ENCODE data around the gene CLN6.
"Not testable (repeated sequence)": the region's sequence is repeated elsewhere in the genome, so short reads cannot be mapped to it uniquely, and the experiment has no call there.

Gene CLN6

DNA sequence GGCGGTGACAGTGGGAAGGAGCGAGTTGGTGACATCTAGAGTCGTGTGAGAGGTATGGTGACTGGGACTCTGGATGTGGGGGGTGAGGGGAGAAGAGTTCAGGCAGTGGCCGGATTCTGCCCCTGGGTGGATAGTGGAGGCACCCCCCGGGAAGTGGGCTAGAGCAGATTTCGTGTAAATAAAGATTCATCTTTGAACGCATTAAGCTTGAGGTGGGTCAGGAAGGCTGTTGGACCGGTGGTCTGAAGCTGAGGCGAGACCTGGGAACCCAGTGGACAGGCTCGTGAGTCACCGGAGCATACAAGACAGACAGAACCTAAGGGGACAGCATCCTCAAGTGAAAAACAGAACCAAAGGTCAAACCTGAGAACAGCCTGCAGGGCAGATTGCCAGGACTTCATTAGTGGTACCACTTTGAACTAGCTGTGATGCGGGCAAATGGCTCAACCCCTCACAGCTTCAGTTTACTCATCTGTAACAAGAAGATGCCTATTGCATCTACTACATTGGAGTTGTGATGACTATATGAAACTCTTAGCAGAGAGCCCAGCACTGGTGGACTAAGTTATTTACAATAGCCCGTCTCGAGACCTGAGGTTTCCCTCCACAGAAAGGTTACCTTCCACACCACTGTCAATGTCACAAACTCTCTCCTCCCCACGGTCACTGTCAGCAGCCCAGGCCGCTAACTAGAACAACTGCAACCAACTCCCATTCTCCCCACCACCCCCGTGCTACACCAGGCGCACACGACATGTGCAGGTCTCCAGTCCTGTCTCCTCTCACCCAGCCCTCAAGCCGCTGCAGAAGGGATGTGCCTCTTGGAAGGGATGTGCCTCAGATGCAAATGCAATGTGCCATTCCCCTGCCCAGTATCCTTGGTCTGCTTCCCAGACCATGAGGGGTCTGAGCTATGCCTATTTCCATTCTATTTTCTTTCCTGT lies 901 bp upstream of the CLN6 start:
- peak overlapping the region; percentile 59 to 72 for H3K27ac ChIP-seq
- no peak for TF ChIP-seq CTCF (IDR thresholded peaks at IDR 0.05)
- peak overlapping the region; percentile 83 to 99 for H3K4me3 ChIP-seq
- no peaks in the 10 kb centered on the region for H3K27me3 ChIP-seq
- intact Hi-C loops (cut with DNase I; ENCODE audit: low total_unique reads), result no loop called here
- no peaks in the 10 kb centered on the region for H3K36me3 ChIP-seq
- peak in 1 of 2 donors; percentile 66 for DNase-seq
- peaks cover 0 to 19% (median 13%) of the 10 kb centered on the region in 4 donors for H3K4me1 ChIP-seq
- H3K9me3 ChIP-seq, result no peaks in the 10 kb centered on the region

DNA sequence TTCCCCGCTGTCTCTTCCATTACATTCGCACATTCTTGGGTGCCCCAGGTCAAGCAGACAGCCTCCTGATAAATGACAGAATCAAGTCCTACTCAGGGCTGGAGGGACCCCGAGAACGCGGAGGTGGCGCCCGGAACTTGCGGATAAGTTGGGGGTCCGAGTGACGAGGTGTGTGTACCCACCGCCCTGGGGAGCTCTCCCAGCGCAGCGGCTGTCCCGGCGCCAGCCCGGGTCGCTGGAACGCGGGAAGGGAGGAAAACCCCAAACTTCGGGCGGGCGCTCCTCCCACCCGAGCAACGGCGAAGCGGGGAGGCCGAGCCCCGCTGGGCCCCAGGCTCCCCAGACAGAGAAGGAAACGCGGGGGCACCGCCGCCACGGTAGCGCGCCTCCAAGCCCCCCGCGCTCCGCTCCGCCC lies 550 bp downstream of the CLN6 start:
- intact Hi-C loops (cut with DNase I; ENCODE audit: low total_unique reads), result no loop called here
- peak in 1 of 2 donors; percentile 70 for DNase-seq
- H3K4me1 ChIP-seq, result peaks cover 0 to 19% (median 13%) of the 10 kb centered on the region in 4 donors
- H3K36me3 ChIP-seq, result no peaks in the 10 kb centered on the region
- no peak for TF ChIP-seq CTCF (IDR thresholded peaks at IDR 0.05)
- no peaks in the 10 kb centered on the region for H3K27me3 ChIP-seq
- peak overlapping the region; percentile 59 to 72 for H3K27ac ChIP-seq
- H3K9me3 ChIP-seq, result no peaks in the 10 kb centered on the region
- H3K4me3 ChIP-seq, result peak overlapping the region; percentile 83 to 99

DNA sequence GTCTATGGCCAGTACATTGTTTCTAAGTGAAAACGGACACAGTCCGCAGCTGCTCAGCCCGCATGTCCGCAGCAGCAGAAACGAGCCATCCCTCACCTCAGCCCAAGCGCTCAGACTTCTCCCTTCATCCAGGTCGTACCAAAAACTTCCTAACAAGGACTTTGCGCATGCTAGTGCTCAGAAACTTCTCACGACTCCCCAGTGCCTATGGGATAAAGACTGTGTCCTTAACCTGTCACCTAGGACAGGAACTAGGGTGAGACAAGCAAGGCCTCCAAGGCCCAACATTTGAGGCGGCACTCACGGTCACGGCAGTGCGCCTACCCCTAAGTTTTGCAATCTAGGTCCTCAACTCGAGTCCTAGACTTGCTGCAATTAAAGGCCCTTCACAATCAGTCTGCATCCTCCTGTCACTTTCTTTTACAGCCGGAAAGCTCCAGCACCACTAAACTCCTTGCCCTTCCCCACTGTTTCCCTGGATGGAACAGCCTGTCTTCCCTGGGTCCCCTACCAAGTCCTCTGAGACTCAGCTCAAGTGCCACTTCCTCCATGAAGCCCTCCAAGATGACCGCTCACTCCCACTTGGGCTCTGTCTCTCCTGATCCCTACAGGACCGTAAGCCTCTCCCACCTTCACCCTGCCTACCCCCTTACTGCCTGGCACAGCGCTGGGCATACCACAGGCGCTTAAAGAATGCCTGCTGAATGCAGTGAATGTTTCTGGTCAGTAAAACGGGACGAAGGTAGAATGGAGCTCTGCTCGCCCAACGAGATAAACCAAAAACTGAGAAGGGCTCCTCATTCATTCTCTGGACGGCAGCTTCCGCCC lies 1.2 kb downstream of the CLN6 start:
- Histone ChIP-seq H3K27ac (peak overlapping the region; percentile 59 to 72), H3K4me1 (peaks cover 0 to 19% (median 13%) of the 10 kb centered on the region in 4 donors), H3K9me3 (no peaks in the 10 kb centered on the region), H3K4me3 (peak overlapping the region; percentile 83 to 99), H3K27me3 (no peaks in the 10 kb centered on the region), H3K36me3 (no peaks in the 10 kb centered on the region)
- intact Hi-C loops (cut with DNase I; ENCODE audit: low total_unique reads), result no loop called here
- no peak for TF ChIP-seq CTCF (IDR thresholded peaks at IDR 0.05)
- DNase-seq, result peak in 1 of 2 donors; percentile 58

- no peaks in the 10 kb centered on the region for H3K9me3 ChIP-seq
- no peak overlapping the region for H3K27ac ChIP-seq
- H3K36me3 ChIP-seq, result no peaks in the 10 kb centered on the region
- intact Hi-C loops (cut with DNase I; ENCODE audit: low total_unique reads), result no loop called here
- TF ChIP-seq CTCF (IDR thresholded peaks at IDR 0.05), result no peak
- peak in 1 of 2 donors; percentile 60 for DNase-seq
- peaks cover 0 to 19% (median 13%) of the 10 kb centered on the region in 4 donors for H3K4me1 ChIP-seq
- H3K27me3 ChIP-seq, result no peaks in the 10 kb centered on the region
- no peak overlapping the region for H3K4me3 ChIP-seq
Observed at GRCh38 chr15:68227643-68228142, 1.8 kb downstream of the CLN6 start.

DNA sequence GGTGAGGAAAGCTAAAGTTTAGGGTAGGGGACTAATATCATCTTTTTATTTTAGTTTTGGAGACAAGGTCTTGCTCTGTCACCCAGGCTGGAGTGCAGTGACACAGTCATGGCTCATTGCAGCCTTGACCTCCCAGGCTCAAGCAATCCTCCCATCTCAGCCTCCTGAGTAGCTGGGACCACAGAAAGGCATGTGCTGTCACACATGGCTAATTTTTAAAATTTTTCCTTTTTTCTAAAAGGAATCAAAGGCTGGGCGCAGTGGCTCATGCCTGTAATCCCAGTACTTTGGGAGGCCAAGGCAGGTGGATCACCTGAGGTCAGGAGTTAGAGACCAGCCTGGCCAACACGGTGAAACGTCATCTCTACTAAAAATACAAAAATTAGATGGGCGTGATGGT lies 4.1 kb downstream of the CLN6 start:
- H3K4me3 ChIP-seq; H3K27me3 ChIP-seq; H3K36me3 ChIP-seq; H3K9me3 ChIP-seq; intact Hi-C loops (cut with DNase I; ENCODE audit: low total_unique reads); H3K27ac ChIP-seq: not testable (repeated sequence)
- H3K4me1 ChIP-seq, result peaks cover 0 to 19% (median 13%) of the 10 kb centered on the region in 4 donors
- peak in 1 of 2 donors; percentile 19 for DNase-seq

Data from tibial artery (tissue), 4 donors.